HepG2 (cell line): ENCODE measurements around the gene UPF3B. TPM values are rescaled to one million over a fixed set of nuclear protein-coding genes. Genes with fewer than 3 reads are reported as not detected.

Experiments used
- AGO1 ChIP-seq: fragments of 200-400 bp; formaldehyde crosslinking; IDR thresholded peaks from 2 replicates; pipeline ENCODE4 v1.6.1; 2017; ENCODE audit warnings: mild to moderate bottlenecking, low read depth, low read length, moderate library complexity; ENCODE audit not compliant: poor library complexity, severe bottlenecking
- DNMT1 ChIP-seq: sonication (generic); formaldehyde crosslinking; IDR thresholded peaks from 2 replicates; pipeline ENCODE4 v1.5.1; 2020; ENCODE audit warnings: mild to moderate bottlenecking, missing genetic modification reagents
- HDAC2 ChIP-seq: sonication (generic); formaldehyde crosslinking; IDR thresholded peaks from 2 replicates; pipeline ENCODE4 v1.4.0; 2020; ENCODE audit warnings: missing genetic modification reagents
- HNRNPL ChIP-seq: fragments of 200-400 bp; formaldehyde crosslinking; IDR thresholded peaks from 2 replicates; pipeline ENCODE4 v1.6.1; 2017; ENCODE audit warnings: mild to moderate bottlenecking, low read depth, low read length
- JARID2 ChIP-seq: sonication (generic); formaldehyde crosslinking; IDR thresholded peaks from 2 replicates; pipeline ENCODE4 v1.8.1; 2023; ENCODE audit warnings: missing genetic modification reagents, inconsistent platforms; ENCODE audit not compliant: insufficient replicate concordance
- KDM1A ChIP-seq: IDR thresholded peaks from 2 replicates; pipeline ENCODE4 v1.6.1; 2016; ENCODE audit warnings: missing compliant biosample characterization
- MBNL3 ChIP-seq: fragments of 250-450 bp; sonication (Bioruptor Pico); conservative IDR thresholded peaks from 2 replicates; pipeline ENCODE4 v1.8.0; 2022; ENCODE audit warnings: mild to moderate bottlenecking, inconsistent platforms
- MXI1 ChIP-seq: IDR thresholded peaks from 3 replicates; pipeline ENCODE4 v1.6.1; 2012; ENCODE audit warnings: low read depth, low read length, inconsistent platforms, borderline replicate concordance
- MYC ChIP-seq: sonication (generic); formaldehyde crosslinking; IDR thresholded peaks from 2 replicates; pipeline ENCODE4 v1.9.0; 2021; ENCODE audit warnings: missing genetic modification reagents, borderline replicate concordance
- NR2C2 ChIP-seq: sonication (generic); formaldehyde crosslinking; IDR thresholded peaks from 2 replicates; pipeline ENCODE4 v1.4.0; 2020; ENCODE audit warnings: missing genetic modification reagents, mild to moderate bottlenecking, moderate library complexity, borderline replicate concordance
- RFXANK ChIP-seq: IDR thresholded peaks from 2 replicates; pipeline ENCODE4 v1.6.1; 2016
- SNAI1 ChIP-seq: sonication (generic); formaldehyde crosslinking; IDR thresholded peaks from 2 replicates; pipeline ENCODE4 v1.5.0; 2020; ENCODE audit warnings: mild to moderate bottlenecking, missing genetic modification reagents, borderline replicate concordance
- SNRNP70 ChIP-seq: fragments of 200-400 bp; formaldehyde crosslinking; IDR thresholded peaks from 2 replicates; pipeline ENCODE4 v1.6.1; 2017; ENCODE audit warnings: mild to moderate bottlenecking, low read depth, low read length, moderate library complexity
- TSC22D2 ChIP-seq: sonication (generic); formaldehyde crosslinking; IDR thresholded peaks from 2 replicates; pipeline ENCODE4 v1.5.1; 2020; ENCODE audit warnings: missing genetic modification reagents, mild to moderate bottlenecking, borderline replicate concordance
- U2AF2 ChIP-seq: fragments of 200-400 bp; formaldehyde crosslinking; IDR thresholded peaks from 2 replicates; pipeline ENCODE4 v1.6.1; 2017; ENCODE audit warnings: low read depth, mild to moderate bottlenecking, low read length
- ZNF256 ChIP-seq: sonication (generic); formaldehyde crosslinking; conservative IDR thresholded peaks from 2 replicates; pipeline ENCODE4 v1.4.0; 2020; ENCODE audit warnings: missing genetic modification reagents
- ZNF260 ChIP-seq: sonication (generic); formaldehyde crosslinking; IDR thresholded peaks from 2 replicates; pipeline ENCODE4 v1.4.0; 2020; ENCODE audit warnings: missing genetic modification reagents, low read depth, mild to moderate bottlenecking, borderline replicate concordance
- ZNF354B ChIP-seq: sonication (generic); formaldehyde crosslinking; IDR thresholded peaks from 2 replicates; pipeline ENCODE4 v1.8.0; 2022; ENCODE audit warnings: mild to moderate bottlenecking, missing genetic modification reagents
- ZNF589 ChIP-seq: sonication (generic); formaldehyde crosslinking; conservative IDR thresholded peaks from 2 replicates; pipeline ENCODE4 v1.8.0; 2022; ENCODE audit warnings: mild to moderate bottlenecking, moderate library complexity, missing genetic modification reagents
- polyA plus RNA-seq, 8 experiments: library from polyadenylated mRNA; depleted of rRNA in 3 of 8; stranded (reverse) in 7 of 8; unstranded in 1 of 8; fragments of >200 nt; fragmentation: Illumina TruSeq in 4 of 8; extraction: Trizol in 4 of 8; gene quantifications; 2 replicates each; pipeline versions ENCODE4 v1.2.1 to v1.2.3, GENCODE V29; 2011 to 2016; ENCODE audit warnings: low read depth in 4 of 8, missing spikeins in 1 of 8, mixed read lengths in 1 of 8; ENCODE audit not compliant: insufficient read depth in 1 of 8
- total RNA-seq, 5 experiments: library from RNA; depleted of rRNA; stranded (reverse); fragments of >200 nt; fragmentation: Illumina TruSeq; extraction: Trizol; gene quantifications; 2 replicates each; pipeline ENCODE4 v1.2.3, GENCODE V29; 2016; ENCODE audit warnings: low read depth in 1 of 5
- TF ChIP-seq, protein P1 (sequence below): IDR thresholded peaks from 2 replicates; pipeline ENCODE4 v1.6.1; 2016; ENCODE audit warnings: control low read depth
- TF ChIP-seq, protein P2 (sequence below): sonication (generic); formaldehyde crosslinking; IDR thresholded peaks from 2 replicates; pipeline ENCODE4 v1.5.0; 2020; ENCODE audit warnings: mild to moderate bottlenecking, low read depth, missing genetic modification reagents, borderline replicate concordance
- TF ChIP-seq, protein P3 (sequence below): sonication (generic); formaldehyde crosslinking; conservative IDR thresholded peaks from 2 replicates; pipeline ENCODE4 v1.8.0; 2022; ENCODE audit warnings: mild to moderate bottlenecking, moderate library complexity, missing genetic modification reagents
- TF ChIP-seq, protein P4 (sequence below): sonication (generic); formaldehyde crosslinking; IDR thresholded peaks from 2 replicates; pipeline ENCODE4 v1.5.1; 2020; ENCODE audit warnings: mild to moderate bottlenecking, missing genetic modification reagents

UPF3B gene
- total and polyA plus RNA-seq, 2 of the 13 experiments (the other 11 are each of a cell fraction or from before 2014, with no cell fraction given) = 5.2 to 7.2 TPM

DNA sequence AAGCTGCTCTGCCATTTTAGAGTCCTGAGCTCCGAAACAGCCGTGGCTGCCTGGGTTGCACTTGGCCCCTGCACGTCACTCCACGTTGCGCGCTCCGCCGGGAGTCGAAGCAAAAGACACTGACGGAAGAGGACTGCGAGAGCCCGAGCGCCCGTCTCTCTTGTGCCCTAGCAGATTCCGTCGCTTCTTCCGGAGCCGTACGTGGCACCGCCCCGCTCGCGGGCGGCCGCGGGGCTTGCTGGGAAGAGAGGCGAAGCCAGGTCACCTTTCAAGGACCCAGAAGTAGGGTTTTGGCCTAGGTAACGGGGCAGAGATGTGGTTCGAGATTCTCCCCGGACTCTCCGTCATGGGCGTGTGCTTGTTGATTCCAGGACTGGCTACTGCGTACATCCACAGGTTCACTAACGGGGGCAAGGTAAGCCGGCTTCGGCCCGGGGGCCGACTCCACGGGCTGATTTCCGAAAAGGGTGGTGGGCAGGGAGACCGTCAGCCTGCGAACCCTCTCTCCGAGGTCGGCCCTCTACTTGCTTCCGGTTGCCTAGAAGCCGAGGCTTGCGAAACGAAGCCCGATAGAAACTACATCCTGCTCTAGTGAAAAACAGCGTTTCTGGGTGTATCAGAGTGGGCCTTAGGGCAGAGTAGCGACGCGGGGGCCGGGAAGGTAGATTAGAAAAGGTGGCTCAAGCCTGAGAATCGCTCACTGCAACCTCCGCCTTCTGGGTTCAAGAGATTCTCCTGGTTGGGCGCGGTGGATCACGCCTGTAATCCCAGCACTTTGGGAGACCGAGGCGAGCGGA, 19.0 kb upstream of the UPF3B start, which contains the start of the genes NDUFA1 and RNF113A (continued):
- TF ChIP-seq ZNF354B (CRISPR knock-in tag) (no peak), ZNF589 (CRISPR knock-in tag) (no peak), MYC (CRISPR knock-in tag) (peak; percentile 83), TSC22D2 (no peak), MBNL3 (CRISPR knock-in tag) (no peak), AGO1 (no peak), JARID2 (CRISPR knock-in tag) (no peak), ZNF256 (CRISPR knock-in tag) (0 out of 2 replicates have a peak, but pooled peaks have one; percentile 73), SNAI1 (0 out of 2 replicates have a peak, but pooled peaks have one; percentile 7), ZNF260 (CRISPR knock-in tag) (no peak), U2AF2 (no peak), MXI1 (no peak; the same call in 2 of the 3 replicates), KDM1A (no peak), DNMT1 (CRISPR knock-in tag) (no peak), HNRNPL (0 out of 2 replicates have a peak, but pooled peaks have one; percentile 30), NR2C2 (CRISPR knock-in tag) (peak; percentile 69; the same call in 1 of the 2 replicates), HDAC2 (CRISPR knock-in tag) (peak; percentile 32), SNRNP70 (no peak), RFXANK (CRISPR knock-in tag) (no peak)
- TF ChIP-seq, protein P1, sequence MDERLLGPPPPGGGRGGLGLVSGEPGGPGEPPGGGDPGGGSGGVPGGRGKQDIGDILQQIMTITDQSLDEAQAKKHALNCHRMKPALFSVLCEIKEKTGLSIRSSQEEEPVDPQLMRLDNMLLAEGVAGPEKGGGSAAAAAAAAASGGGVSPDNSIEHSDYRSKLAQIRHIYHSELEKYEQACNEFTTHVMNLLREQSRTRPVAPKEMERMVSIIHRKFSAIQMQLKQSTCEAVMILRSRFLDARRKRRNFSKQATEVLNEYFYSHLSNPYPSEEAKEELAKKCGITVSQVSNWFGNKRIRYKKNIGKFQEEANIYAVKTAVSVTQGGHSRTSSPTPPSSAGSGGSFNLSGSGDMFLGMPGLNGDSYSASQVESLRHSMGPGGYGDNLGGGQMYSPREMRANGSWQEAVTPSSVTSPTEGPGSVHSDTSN (CRISPR knock-in tag) = no peak
- TF ChIP-seq, protein P2, sequence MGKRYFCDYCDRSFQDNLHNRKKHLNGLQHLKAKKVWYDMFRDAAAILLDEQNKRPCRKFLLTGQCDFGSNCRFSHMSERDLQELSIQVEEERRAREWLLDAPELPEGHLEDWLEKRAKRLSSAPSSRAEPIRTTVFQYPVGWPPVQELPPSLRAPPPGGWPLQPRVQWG (CRISPR knock-in tag) = no peak
- TF ChIP-seq, protein P3, sequence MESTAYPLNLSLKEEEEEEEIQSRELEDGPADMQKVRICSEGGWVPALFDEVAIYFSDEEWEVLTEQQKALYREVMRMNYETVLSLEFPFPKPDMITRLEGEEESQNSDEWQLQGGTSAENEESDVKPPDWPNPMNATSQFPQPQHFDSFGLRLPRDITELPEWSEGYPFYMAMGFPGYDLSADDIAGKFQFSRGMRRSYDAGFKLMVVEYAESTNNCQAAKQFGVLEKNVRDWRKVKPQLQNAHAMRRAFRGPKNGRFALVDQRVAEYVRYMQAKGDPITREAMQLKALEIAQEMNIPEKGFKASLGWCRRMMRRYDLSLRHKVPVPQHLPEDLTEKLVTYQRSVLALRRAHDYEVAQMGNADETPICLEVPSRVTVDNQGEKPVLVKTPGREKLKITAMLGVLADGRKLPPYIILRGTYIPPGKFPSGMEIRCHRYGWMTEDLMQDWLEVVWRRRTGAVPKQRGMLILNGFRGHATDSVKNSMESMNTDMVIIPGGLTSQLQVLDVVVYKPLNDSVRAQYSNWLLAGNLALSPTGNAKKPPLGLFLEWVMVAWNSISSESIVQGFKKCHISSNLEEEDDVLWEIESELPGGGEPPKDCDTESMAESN (CRISPR knock-in tag) = peak; percentile 48; the same call in 1 of the 2 replicates
- TF ChIP-seq, protein P4, sequence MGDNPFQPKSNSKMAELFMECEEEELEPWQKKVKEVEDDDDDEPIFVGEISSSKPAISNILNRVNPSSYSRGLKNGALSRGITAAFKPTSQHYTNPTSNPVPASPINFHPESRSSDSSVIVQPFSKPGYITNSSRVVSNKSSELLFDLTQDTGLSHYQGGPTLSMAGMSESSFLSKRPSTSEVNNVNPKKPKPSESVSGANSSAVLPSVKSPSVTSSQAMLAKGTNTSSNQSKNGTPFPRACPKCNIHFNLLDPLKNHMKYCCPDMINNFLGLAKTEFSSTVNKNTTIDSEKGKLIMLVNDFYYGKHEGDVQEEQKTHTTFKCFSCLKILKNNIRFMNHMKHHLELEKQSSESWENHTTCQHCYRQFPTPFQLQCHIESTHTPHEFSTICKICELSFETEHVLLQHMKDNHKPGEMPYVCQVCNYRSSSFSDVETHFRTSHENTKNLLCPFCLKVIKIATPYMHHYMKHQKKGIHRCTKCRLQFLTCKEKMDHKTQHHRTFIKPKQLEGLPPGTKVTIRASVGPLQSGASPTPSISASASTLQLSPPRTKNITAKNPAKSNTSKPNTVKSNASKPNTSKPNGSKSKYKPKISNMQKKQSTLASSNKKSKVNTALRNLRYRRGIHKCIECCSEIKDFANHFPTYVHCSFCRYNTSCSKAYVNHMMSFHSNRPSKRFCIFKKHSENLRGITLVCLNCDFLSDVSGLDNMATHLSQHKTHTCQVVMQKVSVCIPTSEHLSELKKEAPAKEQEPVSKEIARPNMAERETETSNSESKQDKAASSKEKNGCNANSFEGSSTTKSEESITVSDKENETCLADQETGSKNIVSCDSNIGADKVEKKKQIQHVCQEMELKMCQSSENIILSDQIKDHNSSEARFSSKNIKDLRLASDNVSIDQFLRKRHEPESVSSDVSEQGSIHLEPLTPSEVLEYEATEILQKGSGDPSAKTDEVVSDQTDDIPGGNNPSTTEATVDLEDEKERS (CRISPR knock-in tag) = no peak
